ENCODE data around the gene CCDC27. TPM values are rescaled to one million over a fixed set of nuclear protein-coding genes. Genes with fewer than 3 reads are reported as not detected.

The CCDC27 gene
- polyA plus RNA-seq, 4 donors: 0.07 to 0.27 (median 0.19) TPM

DNA sequence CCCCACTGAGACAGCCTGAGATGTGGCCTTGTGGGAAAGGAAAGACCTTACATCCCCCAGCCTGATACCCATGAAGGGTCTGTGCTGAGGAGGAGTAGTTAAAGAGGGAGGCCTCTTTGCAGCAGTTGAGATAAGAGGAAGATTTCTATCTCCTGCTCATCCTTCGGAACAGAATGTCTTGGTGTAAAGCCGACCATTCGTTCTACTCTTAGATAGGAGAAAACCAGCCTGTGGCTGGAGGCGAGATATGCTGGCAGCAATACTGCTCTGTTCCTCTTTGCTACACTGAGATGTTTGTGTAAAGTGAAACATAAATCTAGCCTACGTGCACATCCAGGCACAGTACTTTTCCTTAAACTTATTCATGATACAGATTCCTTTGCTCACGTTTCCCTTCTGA, 1.5 kb upstream of the CCDC27 start:
- DNase-seq (ENCODE audit: low read depth in 4 of 4, low spot score in 3 of 4): no peak

DNA sequence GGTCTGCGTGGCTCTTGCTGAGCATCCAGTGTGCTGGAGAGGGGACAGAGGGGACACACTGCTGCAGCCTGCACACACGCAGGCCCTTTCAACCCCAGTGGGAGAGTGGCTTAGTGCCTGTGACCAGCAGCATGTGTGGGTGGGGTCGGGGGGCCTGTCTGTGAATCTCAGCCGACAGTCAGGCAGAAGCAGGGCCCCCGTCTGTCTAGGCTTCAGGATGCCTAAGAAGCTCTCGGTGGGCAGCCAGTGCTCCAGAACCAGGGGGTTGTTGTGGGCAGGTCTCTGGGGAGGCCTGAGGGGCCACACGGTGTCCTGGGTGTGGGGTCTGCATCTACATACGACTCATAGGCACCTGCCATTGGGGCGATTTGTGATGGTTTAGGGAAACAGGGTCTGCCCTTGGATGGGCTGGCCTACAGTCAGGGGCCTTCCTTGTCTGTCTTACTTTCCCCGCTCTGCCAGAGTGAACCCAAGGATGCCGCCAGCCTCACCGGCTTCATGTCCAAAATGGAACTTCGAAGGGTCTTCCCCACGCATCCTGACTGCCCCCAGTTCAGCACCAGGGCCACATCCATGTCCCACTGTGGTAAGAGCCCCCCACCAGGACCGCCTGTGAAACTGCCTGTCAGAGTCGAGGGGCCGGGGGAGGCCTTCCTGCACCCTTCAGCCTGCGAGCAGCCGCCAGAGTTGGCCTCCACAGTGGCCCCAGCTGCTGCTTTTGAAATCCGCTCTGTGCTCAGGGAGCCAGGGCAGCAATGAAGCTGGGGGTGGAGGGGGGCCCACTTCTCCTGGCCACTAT, 1.6 kb downstream of the CCDC27 start:
- DNase-seq (ENCODE audit: low read depth in 4 of 4, low spot score in 3 of 4): no peak

DNA sequence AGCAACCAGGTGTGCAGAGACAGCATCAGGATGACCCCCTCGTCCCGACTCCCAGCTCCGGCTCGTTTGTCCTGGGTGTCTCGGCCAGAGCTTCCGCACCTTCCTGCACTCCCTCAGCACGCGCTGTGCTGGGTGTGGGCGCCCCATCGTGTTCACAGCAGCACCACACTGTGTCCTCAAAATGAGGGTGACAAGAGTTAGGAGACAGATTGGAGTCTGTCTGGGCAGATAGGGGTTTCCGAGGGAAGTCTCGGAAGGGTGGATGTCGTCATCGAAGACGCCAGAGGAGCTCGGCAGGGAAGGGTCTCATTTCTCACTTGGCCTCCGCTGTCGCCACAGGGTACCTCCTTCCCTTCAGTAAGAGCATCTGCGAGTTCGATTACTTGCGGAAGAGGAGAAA, 4.1 kb downstream of the CCDC27 start:
- no peak for DNase-seq (ENCODE audit: low read depth in 4 of 4, low spot score in 3 of 4)

DNA sequence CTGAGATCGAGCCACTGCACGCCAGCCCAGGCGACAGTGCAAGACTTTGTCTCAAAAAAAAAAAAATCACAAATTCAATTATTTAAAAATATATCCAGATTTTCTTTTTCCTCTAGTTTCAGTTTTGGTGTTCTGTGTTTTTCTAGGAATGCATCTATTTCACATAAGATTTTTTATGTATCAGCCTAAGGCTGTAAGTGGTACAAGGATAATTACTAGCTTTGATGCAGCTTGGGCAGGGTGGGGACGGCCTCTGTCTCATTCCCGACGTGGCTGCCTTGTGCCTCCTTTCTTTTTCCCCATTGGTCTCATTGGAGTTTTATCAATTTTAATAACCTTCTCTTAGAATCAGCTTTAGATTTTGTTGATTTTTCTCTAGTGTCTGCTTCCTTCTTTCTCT, 6.9 kb downstream of the CCDC27 start:
- DNase-seq (ENCODE audit: low read depth in 4 of 4, low spot score in 3 of 4): no peak

DNA sequence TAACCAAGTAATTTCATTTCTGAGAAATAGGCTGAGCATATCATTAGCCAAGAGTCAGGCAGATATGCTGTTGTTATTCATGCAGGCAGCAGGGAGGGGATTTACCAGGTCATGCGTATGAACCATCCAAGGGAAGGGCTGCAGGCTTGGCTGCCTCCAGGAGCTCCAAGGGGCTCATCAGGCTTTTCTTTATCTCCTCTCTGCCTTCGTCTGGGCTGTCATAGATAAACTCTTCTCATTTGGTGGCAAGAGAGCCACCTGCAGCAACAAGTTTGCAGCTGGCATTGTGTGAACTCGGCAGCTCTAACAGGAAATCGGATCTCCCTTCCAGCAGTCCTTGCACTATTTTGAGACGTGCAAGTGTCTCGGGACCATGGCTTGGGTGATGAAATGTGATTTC, 7.5 kb downstream of the CCDC27 start:
- no peak for DNase-seq (ENCODE audit: low read depth in 4 of 4, low spot score in 3 of 4)

DNA sequence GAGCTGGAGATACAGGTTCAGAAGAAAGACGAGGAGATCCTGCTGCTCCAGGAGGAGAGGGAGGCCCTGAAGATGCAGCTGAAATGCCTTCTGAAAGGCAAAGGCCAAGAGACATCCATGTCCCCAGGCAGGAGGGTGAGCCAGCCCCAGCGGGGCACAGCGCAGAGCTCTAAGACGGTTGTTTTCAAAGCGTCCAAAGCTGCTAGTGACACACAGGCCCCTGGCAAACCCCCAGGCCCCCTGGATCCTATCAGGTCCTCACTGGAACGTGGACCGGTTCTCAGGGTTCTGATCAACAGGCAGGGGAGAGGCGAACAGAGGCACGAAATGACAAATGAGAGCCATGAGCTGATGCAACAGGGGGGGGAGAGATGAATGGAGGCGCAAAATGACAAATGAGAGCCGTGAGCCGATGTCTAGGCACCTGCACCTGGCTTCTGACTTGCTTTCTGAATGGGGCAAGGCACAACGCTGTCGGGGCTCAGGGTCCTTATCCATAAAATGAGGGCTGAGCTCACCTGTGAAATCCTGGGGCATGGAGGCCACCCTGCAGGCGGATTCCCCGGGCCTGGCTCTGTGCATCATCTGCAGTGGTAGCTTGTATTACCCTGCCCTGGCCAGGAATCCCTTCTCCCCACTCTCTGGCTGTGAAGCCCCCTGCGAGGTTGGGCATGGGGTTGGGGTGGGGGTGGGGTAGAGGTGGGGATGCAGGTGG, 9.2 kb downstream of the CCDC27 start:
- DNase-seq (ENCODE audit: low read depth in 4 of 4, low spot score in 3 of 4): no peak

DNA sequence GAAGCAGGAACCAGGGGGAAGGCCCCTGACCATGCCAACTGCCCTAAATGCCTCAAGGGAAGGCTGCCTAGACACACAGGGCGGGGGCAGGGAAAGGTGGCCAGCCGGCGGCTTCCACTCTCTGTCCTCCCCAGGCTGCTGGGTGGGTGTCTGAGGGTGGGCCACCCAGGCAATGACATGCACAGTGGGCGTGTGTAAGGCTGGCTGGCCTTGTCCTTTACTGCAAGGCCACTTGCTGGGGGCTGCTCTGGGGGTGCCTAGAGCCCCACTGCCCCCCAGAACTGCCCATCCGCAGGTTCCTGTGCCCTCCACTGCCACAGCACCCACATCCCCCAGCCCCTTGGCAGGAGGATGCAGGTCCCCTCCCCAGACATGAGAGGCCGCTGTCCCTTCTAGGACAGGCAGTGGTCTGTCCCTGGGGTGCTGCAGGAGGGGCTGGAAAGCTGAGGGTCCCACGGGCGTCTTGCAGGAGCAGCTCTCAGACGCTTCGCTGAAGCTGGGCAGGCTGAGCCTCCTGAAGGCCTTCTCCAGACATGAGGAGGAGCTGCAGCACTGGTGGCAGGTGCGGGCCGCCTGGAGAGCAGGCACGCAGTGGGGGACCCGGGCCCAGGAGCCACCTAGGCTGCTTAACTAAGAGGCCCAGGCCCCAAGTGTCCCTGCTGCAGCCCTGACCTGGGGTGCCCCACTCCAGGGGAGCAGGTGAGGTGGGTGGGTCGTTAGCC, 10.1 kb downstream of the CCDC27 start:
- no peak for DNase-seq (ENCODE audit: low read depth in 4 of 4, low spot score in 3 of 4)

DNA sequence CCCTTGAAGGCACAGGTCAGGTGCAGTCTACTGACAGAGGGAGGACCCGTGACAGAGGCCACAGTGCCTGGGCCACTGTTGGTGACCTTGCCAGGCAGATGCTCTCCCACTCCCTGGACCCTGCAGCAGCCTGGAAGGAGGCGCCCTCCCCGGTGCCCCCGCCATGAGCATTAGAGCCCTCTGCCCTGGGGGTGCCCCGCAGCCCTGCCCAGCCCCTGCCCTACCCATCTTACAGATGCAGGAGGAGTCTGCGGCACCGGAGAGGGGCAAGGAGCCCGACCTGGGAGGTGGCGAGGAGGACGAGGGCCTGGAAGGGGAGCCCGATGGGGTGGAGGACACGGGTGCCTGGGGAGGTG, 10.6 kb downstream of the CCDC27 start:
- no peak for DNase-seq (ENCODE audit: low read depth in 4 of 4, low spot score in 3 of 4)

DNA sequence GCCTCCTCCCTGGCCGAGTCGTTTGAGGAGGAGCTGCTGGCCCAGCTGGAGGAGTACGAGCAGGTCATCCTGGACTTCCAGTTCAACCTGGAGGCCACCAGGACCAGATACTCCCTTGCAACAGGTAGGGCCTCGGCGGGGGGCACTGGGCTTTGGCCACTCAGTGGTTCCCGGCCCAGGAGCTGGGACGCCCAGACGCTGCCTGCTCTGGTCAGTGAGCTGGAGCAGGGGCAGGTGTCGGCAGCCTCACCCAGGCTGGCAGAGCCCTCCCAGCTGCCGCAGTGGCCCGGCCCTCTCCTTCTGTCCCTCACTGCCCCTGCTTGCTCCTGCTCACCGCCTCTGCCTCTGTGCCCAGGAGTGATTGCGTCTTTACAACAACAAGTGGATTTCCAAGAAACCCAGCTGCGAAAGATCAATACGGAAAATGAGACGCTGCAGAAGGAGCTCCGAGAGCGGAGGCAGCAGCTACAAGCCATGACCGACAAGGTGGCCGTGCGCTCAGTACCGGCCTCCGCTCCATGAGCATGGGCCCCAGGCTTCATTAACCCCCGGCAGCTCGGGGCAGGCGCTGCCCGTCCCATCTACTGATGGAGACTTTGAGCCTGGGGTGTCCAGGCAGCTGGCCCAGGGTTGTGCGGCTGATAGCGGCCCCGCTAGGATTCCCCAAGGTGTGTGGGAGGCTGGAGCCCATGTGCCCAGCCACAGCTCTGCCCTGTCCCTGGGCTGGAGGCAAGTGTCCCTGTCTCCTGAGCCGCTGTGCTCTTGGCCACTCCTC, 11.3 kb downstream of the CCDC27 start:
- DNase-seq (ENCODE audit: low read depth in 4 of 4, low spot score in 3 of 4): no peak

DNA sequence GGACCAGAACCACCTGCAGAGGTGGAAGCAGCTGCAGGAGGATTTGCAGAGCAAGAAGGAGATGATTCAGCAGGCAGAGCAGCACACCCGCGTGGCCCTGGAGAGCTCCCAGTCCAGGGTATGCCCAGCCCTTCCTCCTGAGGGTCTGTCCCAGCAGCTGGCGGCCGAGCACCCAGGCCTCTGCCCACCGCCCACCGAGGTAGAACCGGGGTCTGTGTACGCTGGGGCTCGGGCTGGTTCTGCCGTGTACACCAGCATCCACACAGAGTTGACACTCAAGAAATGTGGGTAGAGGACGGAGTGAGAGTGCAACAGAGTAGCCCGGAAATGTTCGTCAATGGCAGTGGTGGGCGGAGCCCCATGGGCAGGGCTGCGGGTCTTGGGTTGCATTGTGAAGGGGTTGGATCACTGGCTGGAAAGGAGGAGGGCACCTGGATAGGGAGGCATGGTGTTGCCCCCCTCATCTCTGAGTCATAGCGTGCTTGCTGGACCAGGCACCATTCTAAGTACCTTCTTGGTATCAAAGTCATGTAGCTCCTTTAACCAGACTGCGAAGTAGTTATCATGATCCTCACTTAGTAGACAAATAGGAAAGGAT, 15.2 kb downstream of the CCDC27 start:
- no peak for DNase-seq (ENCODE audit: low read depth in 4 of 4, low spot score in 3 of 4)

DNA sequence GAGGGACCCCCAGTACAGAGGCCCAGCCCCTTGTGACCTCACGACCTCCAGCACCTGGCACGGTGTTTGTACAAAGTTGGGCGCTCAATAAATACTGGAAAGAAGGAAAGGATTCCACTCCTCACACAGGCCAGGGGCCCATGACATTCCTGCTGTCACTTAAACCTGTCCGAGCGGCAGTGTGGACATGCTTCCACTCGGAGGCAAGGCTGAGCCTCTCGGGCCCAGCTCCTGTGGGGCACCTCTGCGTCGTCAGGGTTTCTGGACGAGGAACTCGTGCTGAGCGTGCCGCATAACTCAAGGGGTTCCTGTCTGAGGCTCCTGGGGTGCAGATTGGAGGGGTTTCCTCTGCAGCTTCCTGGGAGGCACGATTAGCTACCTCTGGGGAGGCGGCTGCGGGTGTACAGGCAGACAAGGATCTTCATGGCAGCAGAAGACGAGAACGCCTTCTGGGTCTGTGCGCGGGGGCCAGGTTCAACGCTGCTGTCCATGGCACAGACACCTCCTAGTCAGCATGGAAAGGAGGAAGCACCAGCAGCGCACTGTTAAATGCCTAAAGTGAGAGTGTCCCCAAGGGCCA, 16.7 kb downstream of the CCDC27 start:
- no peak for DNase-seq (ENCODE audit: low read depth in 4 of 4, low spot score in 3 of 4)

DNA sequence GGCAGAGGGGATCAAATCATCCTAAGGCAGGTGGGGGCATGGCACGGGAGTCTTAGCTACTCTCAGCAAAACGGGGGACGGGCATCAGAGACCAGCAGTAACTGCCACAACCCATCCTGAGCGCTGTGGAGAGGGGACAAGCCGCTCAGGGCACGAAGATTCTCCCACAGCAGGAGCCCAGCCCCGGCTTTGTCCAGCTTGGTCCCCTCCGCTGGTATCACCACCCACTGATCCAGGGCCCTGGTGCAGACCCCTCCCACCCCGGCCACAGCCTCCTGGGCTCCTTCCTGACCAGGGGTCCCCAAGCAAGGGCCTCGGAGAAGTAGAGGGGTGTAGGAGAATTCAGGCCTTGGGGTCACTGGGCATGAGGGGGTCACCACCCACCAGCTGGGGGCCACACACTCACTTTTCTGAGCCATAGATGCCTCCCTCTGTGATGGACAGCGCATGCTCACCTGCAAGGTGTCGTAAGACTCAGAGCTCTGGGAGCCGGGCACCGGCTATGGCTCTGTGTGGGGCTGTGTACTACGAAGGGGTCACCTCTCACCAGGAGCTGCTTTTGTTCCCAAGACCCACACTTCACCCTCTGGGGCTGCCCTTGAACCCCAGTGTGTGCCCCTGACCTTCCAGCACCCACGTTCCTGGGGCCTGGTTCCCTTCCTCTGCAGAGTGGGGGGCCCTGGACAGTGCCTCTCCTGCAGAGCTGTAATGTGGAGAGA, 18.0 kb downstream of the CCDC27 start:
- no peak for DNase-seq (ENCODE audit: low read depth in 4 of 4, low spot score in 3 of 4)

DNA sequence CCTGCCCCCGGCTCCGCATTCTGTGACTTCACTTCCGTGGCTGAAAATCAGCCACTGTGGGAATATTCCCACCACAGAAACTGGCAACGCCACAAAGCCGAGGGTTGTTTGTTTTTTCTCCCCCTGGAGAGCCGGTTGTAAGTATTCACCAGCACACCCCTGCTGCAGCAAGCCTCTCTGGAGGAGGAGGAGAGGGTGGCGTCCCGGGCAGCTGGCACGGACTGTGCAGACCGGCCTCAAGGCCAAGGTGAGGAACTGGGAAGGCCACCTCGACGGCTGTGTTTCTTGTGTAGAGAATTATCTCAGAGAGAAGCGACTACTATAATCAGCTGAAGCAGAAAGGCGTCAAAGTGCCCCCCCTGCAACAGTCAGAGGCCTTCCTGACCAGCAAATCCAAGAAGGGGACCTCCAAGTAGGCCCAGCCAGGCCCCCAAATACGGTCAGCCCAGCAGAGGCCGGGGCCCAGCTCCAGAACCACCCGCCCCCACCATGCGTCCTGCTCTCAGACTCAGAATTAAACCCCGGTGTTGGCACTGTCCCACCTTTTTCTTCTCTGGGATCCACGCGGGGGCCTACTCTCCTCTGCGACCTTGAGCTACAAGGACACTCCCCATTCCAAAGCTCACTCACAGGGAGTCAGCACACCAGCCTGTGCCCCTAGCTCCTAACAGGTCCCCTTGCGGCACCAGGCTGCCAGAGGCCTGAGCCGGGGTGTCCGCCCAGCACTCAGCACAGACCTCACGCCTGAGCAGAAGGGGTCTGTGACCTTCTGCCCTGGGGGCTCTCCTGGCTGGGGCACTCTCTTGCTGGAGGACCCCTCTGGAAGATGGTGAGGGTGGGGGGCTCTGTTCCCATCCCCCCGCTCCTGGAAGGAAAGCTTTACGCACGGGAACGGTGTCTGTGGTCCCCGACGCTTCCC, 19.1 kb downstream of the CCDC27 start:
- DNase-seq (ENCODE audit: low read depth in 4 of 4, low spot score in 3 of 4): no peak

DNA sequence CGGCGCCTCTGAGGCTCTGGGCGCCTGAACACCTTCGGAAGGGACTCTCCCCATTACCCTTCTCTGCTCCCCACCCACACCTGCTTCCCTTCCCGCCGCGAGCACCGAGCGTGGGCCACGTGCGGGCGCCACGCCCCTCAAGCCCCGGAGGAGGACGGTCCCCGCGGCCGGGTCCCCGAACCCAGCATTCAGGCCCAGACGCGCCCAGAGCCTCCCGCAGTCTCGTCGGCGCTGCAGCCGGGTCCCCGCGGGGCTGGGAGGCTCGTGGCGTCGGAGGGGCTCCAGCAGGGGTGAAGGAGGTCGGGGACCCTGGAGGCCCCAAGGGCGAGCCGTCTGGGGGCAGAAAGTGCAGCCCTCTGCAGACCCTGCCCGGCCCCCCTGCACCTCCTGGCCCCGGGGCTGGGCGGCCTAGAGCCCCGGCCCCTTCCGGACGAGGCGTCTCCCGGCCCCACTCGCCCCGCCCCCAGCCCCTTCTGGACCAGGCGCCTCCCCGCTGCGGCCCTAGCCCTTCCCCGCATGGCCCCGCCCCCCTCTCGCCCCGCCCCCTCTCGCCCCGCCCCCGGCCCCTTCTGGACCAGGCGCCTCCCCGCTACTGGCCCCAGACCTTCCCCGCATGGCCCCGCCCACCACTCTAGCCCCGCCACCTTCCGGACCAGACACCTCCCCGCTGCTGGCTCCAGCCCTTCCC, 19.9 kb downstream of the CCDC27 start:
- peak; percentile 63 to 77 (median 70) for DNase-seq (ENCODE audit: low read depth in 4 of 4, low spot score in 3 of 4)

DNA sequence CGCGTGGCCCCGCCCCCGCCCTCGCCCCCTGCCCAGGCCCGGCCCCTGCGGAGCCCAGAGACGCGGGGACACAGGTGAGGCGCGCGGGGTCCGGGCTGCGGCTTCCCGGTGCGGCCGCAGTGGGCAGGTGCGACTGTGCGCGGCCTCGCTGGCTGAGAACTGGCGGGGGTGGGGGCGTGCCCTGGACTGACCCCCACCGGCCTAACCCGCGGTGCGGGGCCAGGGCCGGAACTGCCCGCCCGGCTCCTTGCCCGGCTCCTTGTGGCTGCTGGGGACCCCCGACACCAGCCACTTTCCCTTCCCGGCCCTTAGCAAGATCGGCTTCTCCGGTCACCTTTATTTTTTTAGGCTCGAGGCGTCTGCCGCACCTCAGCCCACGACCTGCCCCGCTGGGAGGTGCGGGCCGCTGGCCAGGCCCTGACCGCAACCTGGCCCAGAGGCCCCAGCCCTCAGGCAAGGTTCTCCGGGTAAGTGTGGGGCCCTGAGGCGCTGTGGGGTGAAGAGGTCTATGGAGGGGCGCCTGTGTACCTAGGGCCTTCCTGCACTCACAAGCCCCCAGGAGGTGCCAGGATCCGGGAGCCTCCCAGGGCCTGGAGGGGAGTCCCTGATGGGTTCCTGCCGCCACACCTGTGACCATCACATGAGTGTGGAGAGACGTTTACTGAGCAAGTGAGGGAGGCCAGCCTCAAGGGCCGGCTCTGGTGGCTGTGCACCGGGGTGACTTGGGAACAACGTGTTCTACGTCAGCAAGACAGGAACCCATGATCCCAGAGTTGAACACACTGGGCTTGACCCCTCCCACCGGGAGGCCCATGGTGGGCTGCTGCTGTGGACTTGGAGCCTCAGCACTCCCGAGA, 20.7 kb downstream of the CCDC27 start, which contains the start of gene SMIM1:
Gene SMIM1 (plus strand): TSS at position 35 of the 857 bp plus-strand sequence. CDS start 2,625 bp downstream, outside the sequence.
- no peak for DNase-seq (ENCODE audit: low read depth in 4 of 4, low spot score in 3 of 4)

DNA sequence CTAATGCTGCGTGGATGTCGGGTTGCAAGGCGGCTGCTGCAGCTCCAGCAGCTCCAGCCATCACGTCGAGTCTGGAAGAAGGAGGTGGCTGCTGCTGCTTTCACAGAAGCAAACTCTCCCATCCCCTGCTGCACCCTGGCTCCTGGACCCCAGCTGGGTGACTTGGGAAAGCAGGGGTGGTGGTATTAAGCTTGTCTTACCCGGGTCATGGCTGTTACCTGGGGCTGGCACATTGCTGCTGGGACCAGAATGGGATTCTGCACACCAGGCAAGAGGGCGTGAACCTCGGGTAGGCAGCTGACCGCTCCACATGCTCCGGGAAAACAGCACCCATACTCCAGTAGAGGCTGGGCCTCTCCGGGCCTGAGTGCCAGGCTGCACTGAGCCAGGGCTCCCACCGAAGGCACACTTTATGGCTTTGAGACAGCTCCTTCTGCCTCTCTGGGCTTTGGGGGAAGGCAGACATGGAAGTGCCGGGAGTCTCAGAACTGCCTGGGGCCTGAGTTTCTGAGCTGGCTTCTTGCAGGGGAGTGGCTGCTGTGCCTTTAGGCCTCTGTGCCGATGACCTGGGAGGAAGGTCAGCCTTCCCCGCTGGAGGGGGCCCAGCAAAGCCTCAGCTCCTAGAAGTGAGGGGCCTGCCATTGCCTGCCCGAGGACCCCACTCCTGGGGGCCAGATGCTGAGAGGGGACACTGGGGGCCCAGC, 21.5 kb downstream of the CCDC27 start:
- DNase-seq (ENCODE audit: low read depth in 4 of 4, low spot score in 3 of 4): no peak
